GM21717 (cell line): Measurements from ENCODE around the gene TP53I3.
A peak's percentile ranks its signal among the peaks of the same experiment; 100 is the strongest.
"Not testable (repeated sequence)": the region's sequence is repeated elsewhere in the genome, so short reads cannot be mapped to it uniquely, and the experiment has no call there.

Source experiments
- ATAC-seq: cut with Tn5 transposase; IDR thresholded peaks from one replicate; pipeline ENCODE4 v1.9.1; 2021; ENCODE audit warnings: mild to moderate bottlenecking, moderate library complexity; ENCODE audit not compliant: unreplicated experiment

The TP53I3 gene, protein sequence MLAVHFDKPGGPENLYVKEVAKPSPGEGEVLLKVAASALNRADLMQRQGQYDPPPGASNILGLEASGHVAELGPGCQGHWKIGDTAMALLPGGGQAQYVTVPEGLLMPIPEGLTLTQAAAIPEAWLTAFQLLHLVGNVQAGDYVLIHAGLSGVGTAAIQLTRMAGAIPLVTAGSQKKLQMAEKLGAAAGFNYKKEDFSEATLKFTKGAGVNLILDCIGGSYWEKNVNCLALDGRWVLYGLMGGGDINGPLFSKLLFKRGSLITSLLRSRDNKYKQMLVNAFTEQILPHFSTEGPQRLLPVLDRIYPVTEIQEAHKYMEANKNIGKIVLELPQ

DNA sequence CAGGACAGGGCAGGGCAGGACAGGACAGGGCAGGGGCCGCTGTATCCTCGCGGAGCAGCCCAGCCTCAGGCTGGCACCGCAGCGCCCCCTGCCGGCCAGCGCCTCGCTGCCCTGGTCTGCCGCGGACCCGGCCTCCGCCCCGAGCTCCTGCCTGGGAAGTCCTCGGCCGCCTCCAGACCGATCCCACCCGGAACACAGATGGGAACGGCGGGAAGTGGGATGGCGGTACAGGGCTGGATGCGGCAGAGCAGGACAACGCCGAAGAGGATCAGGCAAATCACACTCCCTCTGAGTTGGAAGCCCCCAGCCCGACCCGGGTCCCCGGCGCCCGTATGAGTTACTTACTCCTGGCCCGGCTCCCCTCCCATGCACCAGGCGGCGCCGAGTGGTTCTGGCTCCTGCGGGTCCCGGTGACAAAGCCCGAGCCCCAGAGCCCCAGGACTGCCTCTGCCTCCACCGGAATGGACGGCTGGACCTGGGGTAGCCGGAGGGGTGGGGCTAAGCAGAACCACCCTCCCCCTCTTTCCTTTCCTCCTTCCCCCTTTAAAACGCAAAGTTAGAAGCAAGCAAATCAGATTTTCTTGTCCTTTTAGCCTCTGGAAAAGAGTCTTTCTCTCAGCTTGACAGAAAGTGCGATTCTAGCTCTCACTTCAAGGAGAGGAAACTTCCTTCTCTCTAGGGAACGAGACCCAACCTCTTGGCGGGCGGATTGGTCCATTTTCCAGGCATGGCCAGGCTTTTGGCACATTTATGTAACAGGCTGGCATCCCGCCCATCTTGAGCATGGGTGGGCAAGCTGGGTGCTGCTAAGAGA lies at the start of gene TP53I3:
TSS of gene TP53I3 (minus strand) at position 449 of the 814 bp plus-strand sequence. CDS start 508 bp downstream, outside the sequence.
- peak; percentile 86 for ATAC-seq

- no peak for ATAC-seq
These were observed 47.9 kb upstream of the TP53I3 start for GRCh38 chr2:24132543-24132942.

DNA sequence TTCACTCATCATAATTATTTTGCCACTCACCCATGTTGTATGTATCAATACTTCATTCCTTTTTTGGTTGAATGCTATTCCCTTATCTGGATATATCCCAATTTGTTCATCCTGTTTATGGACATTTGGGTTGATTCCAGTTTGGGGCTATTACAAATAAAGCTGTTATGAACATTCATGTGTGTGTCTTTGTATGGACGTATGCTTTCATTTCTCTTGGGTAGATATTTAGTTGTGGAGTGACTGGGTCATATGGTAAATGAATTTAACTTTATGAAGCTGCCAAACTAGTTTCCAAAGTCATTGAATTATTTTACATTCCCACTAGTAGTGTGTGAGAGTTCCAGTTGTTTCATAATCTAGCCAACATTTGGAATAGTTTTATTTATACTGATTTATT lies 41.3 kb upstream of the TP53I3 start:
- no peak for ATAC-seq

DNA sequence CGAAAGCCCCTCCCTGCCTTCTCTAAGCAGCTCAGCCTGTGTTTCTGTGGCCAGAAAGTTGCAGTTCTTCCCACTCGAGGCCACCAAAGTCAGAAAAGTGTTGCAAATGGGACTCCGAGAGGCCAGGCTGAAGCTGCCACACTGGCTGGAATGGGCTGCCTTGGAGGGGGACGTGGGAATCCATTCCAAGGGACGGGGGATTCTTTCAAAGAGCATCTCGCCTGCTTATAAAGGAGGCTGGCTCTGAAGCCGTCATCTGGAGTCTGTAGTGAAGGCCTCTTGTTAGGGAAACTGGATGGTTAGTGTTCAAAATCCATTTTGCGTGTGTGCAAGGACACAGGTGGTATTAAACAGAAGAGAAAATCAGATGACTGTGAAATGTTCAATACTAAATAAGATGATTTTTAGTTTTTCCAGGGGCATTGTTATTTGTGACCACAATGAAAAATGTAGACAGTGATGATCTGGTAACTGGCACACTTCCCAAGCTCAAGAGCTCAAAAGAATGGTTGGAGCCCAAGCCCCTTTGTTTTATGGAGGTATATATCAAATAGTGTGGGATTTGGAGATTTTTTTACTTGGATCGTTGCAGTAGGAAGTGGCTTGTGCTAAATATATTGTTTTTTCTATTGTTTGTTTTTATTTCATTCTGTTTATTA lies 39.4 kb upstream of the TP53I3 start:
- peak; percentile 10 for ATAC-seq

DNA sequence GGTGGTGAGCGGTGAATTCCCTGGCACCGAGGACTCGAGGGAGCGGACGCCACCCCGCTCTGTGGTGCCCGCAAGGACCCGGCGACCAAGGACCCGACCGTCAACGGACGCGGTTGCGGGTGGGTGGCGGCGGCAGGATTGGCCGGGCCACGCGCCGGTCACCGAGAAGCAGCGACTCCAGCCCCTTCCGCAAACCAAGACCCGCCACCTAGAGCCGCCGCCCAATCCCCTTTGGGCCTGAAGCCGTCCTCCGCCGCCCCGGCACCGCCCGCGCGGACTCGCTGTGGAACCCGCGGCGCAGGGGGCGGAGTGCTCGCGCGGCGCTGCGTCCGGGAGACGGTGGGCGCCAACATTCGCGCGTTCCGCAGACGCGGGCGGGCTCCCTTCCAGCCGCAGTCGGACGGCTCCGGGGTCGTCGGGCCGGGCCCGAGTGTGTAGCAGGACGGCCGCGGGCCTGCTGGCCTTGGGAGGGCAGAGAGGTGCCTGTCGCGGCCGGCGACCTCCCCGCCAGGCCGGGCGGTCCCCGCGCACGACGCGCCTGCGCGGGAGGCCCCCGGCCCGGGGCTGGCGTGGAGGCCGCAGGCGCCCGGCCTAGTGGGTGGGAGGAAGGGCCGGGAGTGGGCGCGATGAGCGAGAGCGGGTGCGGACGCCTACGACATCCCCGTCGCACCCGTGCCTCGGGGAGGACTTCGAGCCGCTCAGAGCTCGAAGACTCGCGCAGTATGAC lies 38.7 kb upstream of the TP53I3 start, which contains the start of the genes FAM228B and PFN4:
TSS of gene FAM228B (plus strand) at position 275 of the 727 bp plus-strand sequence. CDS start 893 bp downstream, outside the sequence.
TSS of gene PFN4 (minus strand) at position 140 of the 727 bp plus-strand sequence. CDS start 799 bp downstream, outside the sequence.
- peak; percentile 87 for ATAC-seq

DNA sequence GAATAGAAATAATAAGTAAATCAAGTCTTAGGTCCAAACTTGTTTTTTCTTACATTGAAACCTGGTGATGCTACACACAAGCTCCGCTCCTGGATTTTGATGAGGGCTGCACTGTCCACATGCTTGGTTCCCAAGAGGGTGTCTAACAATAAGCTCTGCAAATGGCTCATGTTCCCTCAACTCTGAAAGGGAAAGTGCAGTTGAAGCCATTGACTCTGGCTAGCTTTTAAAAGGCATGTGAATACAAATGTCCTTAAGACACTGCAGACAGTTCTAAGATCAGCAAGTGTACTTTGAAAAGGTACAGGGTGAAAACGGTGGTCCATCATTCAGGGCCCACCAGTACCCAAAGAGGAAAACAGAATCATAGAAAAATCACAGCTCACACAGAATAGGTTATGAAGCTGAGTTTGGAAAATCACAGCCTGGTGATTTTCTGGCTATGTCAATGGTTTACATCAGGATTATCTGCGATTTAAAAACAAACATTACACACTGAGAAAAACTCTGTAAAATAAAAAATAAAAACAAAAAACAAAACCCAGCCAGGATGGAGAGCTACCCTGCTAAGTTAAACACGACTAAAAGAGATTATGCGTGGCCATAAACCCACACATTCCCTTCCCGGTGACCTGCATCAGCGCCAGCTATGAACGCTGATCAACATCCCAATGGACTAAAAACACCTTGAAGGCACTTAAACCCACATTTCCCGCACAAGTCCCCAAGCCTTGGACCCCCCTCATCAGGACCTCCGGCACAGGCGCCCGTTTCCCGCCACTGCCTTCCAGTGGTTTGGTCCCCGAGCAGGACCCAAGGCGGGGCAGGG lies 37.9 kb upstream of the TP53I3 start:
- no peak for ATAC-seq

- ATAC-seq, result no peak
These were observed 36.8 kb upstream of the TP53I3 start for GRCh38 chr2:24121469-24121868.

- no peak for ATAC-seq
These were observed 36.4 kb upstream of the TP53I3 start for GRCh38 chr2:24121066-24121465.

GRCh38 chr2:24117902-24118301 lies 33.3 kb upstream of the TP53I3 start:
- ATAC-seq, result no peak

GRCh38 chr2:24115057-24115456 lies 30.4 kb upstream of the TP53I3 start:
- no peak for ATAC-seq

DNA sequence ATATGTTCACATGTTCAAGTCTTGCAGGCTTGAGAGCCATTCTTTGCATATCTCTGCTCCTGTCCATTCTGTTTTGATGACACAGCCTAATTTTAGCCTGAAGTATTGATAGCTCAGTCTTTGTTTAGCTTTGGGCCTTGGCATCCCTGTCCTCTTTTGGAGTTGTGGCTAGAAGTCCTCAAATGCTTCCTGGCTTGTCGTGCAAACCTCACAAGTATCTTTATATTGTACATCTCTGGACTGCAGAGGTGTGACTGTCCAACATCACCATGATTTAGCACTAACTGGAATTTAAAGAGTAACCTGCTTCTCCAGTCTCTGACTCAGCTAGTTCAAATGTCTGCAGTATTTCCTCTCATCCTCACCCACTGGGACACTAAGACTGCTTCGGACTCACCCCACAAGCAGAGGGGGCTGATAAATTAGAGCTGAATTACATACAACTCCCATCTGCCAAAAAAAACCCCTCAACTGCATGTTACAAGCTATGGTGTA lies 26.8 kb upstream of the TP53I3 start:
- no peak for ATAC-seq

GRCh38 chr2:24110660-24111303 lies 26.1 kb upstream of the TP53I3 start:
- no peak for ATAC-seq

GRCh38 chr2:24109431-24109830 lies 24.8 kb upstream of the TP53I3 start:
- ATAC-seq, result not testable (repeated sequence)

DNA sequence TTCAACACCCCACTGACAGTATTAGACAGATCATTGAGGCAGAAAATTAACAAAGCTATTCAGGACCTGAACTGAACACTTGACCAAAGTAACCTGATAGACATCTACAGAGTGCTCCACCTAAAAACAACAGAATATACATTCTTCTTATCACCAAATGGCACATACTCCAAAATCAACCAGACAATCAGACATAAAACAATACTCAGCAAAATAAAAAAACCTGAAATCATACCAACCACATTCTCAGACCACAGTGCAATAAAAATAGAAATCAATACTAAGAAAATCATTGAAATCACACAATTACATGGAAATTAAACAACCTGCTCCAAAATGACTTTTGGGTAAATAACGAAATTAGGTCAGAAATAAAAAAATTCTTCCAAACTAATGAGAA lies 22.7 kb upstream of the TP53I3 start:
- no peak for ATAC-seq

DNA sequence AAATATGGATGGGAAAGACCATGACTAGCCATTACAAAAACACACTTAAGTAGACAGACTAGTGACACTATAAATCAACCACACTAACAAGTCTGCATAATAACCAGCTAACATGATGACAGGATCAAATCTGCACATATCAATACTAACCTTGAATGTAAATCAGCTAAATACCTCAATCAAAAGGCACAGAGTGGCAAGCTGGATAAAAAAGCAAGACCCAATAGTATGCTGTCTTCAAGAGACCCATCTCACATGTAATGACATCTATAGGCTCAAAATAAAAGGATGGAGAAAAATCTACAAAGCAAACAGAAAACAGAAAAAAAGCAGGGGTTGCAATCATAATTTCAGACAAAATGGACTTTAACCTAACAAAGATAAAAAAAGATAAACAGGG lies 22.2 kb upstream of the TP53I3 start:
- ATAC-seq, result no peak

DNA sequence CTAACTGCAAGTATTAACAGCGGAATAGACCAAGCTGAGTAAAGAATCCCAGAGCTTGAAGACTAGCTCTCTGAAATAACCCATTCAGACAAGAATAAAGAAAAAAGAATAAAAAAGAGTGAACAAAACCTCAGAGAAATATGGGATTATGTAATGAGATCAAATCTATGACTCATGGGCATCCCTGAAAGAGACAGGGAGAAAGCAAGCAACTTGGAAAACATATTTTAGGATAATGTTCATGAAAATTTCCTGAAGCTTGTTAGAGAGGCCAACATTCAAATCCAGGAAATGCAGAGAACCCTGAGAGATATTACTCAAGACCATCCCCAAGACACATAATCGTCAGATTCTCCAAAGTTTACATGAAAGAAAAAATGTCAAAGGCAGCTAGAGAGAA lies 21.2 kb upstream of the TP53I3 start:
- ATAC-seq, result no peak

GRCh38 chr2:24104906-24105305 lies 20.3 kb upstream of the TP53I3 start:
- no peak for ATAC-seq

- no peak for ATAC-seq
These were observed 19.5 kb upstream of the TP53I3 start for GRCh38 chr2:24104110-24104650.

- no peak for ATAC-seq
These were observed 18.0 kb upstream of the TP53I3 start for GRCh38 chr2:24102677-24103076.
